ENCODE data around the gene HESX1.

Gene HESX1

GRCh38 chr3:57199895-57200297, at the start of gene HESX1:
HESX1 (minus strand) TSS chr3:57199978; CDS start chr3:57199918, 60 bp downstream.
- no peak for DNase-seq

GRCh38 chr3:57244946-57245345, 45.2 kb upstream of the HESX1 start:
- DNase-seq, result no peak

- DNase-seq, result no peak
Observed at GRCh38 chr3:57234613-57235575, 35.1 kb upstream of the HESX1 start.

- no peak for DNase-seq
Observed at GRCh38 chr3:57233799-57234198, 34.0 kb upstream of the HESX1 start.

GRCh38 chr3:57230006-57230405, 30.2 kb upstream of the HESX1 start:
- no peak for DNase-seq

- DNase-seq, result peak; percentile 37 to 54
Observed at GRCh38 chr3:57227930-57228751, 28.4 kb upstream of the HESX1 start.

GRCh38 chr3:57227204-57227929, 27.6 kb upstream of the HESX1 start, which contains the start of gene APPL1:
APPL1 (plus strand) TSS chr3:57227729; CDS start chr3:57227884, 155 bp downstream.
- DNase-seq, result peak; percentile 86 to 91

GRCh38 chr3:57226176-57226575, 26.4 kb upstream of the HESX1 start:
- DNase-seq, result no peak

GRCh38 chr3:57224856-57225255, 25.1 kb upstream of the HESX1 start:
- DNase-seq, result no peak

GRCh38 chr3:57221883-57222282, 22.1 kb upstream of the HESX1 start:
- DNase-seq, result peak in 1 of 2 donors; percentile 9

GRCh38 chr3:57206423-57206822, 6.6 kb upstream of the HESX1 start:
- DNase-seq, result no peak

GRCh38 chr3:57194641-57195040, 5.1 kb downstream of the HESX1 start:
- no peak for DNase-seq

GRCh38 chr3:57192028-57192427, 7.8 kb downstream of the HESX1 start:
- no peak for DNase-seq

- no peak for DNase-seq
Observed at GRCh38 chr3:57184526-57184925, 15.3 kb downstream of the HESX1 start.

- DNase-seq, result no peak
Observed at GRCh38 chr3:57179580-57180410, 20.0 kb downstream of the HESX1 start.

GRCh38 chr3:57176045-57176444, 23.7 kb downstream of the HESX1 start:
- DNase-seq, result no peak

GRCh38 chr3:57173687-57174086, 26.1 kb downstream of the HESX1 start:
- no peak for DNase-seq

GRCh38 chr3:57170946-57171345, 28.8 kb downstream of the HESX1 start:
- no peak for DNase-seq

GRCh38 chr3:57169872-57170623, 29.7 kb downstream of the HESX1 start:
- peak; percentile 20 to 41 for DNase-seq

GRCh38 chr3:57169108-57169507, 30.7 kb downstream of the HESX1 start:
- no peak for DNase-seq

GRCh38 chr3:57168151-57168550, 31.6 kb downstream of the HESX1 start:
- DNase-seq, result no peak

Measured in hippocampal formation (tissue), 2 donors.